Panc1 (cell line): Measurements from ENCODE around the gene EPHB6. TPM values are rescaled to one million over a fixed set of nuclear protein-coding genes. Genes with fewer than 3 reads are reported as not detected.

Experiments used
- ATAC-seq: fragments of 200-7000 bp; cut with Tn5 transposase; 2 replicates; pipeline ENCODE4 v1.9.1; 2020; ENCODE audit warnings: mild to moderate bottlenecking, moderate library complexity
- BruUV-seq: library from RNA; stranded (reverse); fragments of 400-500 nt; replicated peaks from 2 replicates; lab custom pipeline; 2021; lab: Mats Ljungman, UMichigan
- CTCF ChIA-PET: fragments of 300-600 bp; sonication (Branson Sonifier 250); formaldehyde crosslinking; loops from one replicate; lab custom pipeline; 2022; ENCODE audit warnings: antibody characterized with exemption; lab: Charles Lee
- POLR2A ChIA-PET: fragments of 300-600 bp; sonication (Branson Sonifier 250); formaldehyde crosslinking; loops from one replicate; lab custom pipeline; 2022; ENCODE audit warnings: antibody characterized with exemption; lab: Charles Lee
- DNase-seq: peaks from one replicate; pipeline ENCODE4 v3.0.0-alpha.2; 2010; ENCODE audit warnings: low read depth, low spot score
- H3K27ac ChIP-seq: 2 replicates; pipeline ENCODE4 v1.5.1; 2011; ENCODE audit warnings: mild to moderate bottlenecking, low read length, inconsistent platforms
- H3K27me3 ChIP-seq: fragments of 200-500 bp; sonication (Bioruptor generic); 2 replicates; pipeline ENCODE4 v1.6.0; 2014; ENCODE audit warnings: low read length, inconsistent platforms; ENCODE audit not compliant: control insufficient read depth, insufficient read depth
- H3K36me3 ChIP-seq: fragments of 200-500 bp; sonication (Bioruptor generic); 2 replicates; pipeline ENCODE4 v1.5.1; 2014; ENCODE audit warnings: inconsistent platforms, mild to moderate bottlenecking, low read length, moderate library complexity; ENCODE audit not compliant: control insufficient read depth, insufficient read depth
- H3K4me1 ChIP-seq: 2 replicates; pipeline ENCODE4 v1.5.1; 2011; ENCODE audit warnings: inconsistent platforms, mild to moderate bottlenecking, low read length, moderate library complexity; ENCODE audit not compliant: control insufficient read depth, insufficient read depth
- H3K4me3 ChIP-seq, 2 experiments: 2 replicates each; pipeline ENCODE4 v1.5.1; 2011 to 2012; ENCODE audit warnings: low read depth in 2 of 2, low read length in 2 of 2, mild to moderate bottlenecking in 2 of 2, inconsistent platforms in 1 of 2, moderate library complexity in 1 of 2
- H3K9me3 ChIP-seq: fragments of 200-500 bp; sonication (Bioruptor generic); 2 replicates; pipeline ENCODE4 v1.5.1; 2014; ENCODE audit warnings: low read depth, mild to moderate bottlenecking, inconsistent platforms, low read length, moderate library complexity; ENCODE audit not compliant: control insufficient read depth, insufficient read depth
- CTCF ChIP-seq: fragments of 450-650 bp; IDR thresholded peaks from 2 replicates; pipeline ENCODE4 v1.5.1; 2017; ENCODE audit warnings: mild to moderate bottlenecking
- POLR2AphosphoS5 ChIP-seq: IDR thresholded peaks from 2 replicates; pipeline ENCODE4 v1.6.1; 2012; ENCODE audit warnings: mild to moderate bottlenecking, low read depth, low read length, moderate library complexity
- REST ChIP-seq, 2 experiments: IDR thresholded peaks; 2 replicates each; pipeline ENCODE4 v1.6.1; 2011 to 2012; ENCODE audit warnings: low read depth in 2 of 2, control low read depth in 1 of 2, low read length in 1 of 2, mild to moderate bottlenecking in 1 of 2, moderate library complexity in 1 of 2; ENCODE audit not compliant: insufficient read depth in 1 of 2
- SIN3A ChIP-seq: IDR thresholded peaks from 2 replicates; pipeline ENCODE4 v1.6.1; 2012; ENCODE audit warnings: low read depth, mild to moderate bottlenecking, low read length, moderate library complexity, borderline replicate concordance; ENCODE audit not compliant: insufficient read depth
- TCF7L2 ChIP-seq: IDR thresholded peaks from 2 replicates; pipeline ENCODE4 v1.6.1; 2011; ENCODE audit warnings: mild to moderate bottlenecking, low read depth, low read length, inconsistent platforms
- in situ Hi-C: cut with HindIII; loops from 2 replicates; pipeline ENCODE4 v1.10.0; 2016; ENCODE audit warnings: low sequenced_read_pairs, low pct_unique_long_range_greater_than_20kb
- intact Hi-C: fragments of 100-400 bp; cut with micrococcal nuclease; formaldehyde crosslinking; loops from one replicate; pipeline ENCODE4 v1.10.0; 2022; ENCODE audit not compliant: unreplicated experiment
- total RNA-seq: library from RNA; stranded (reverse); gene quantifications from one replicate; pipeline ENCODE4 v1.2.1, GENCODE V29; 2021; ENCODE audit not compliant: unreplicated experiment

The EPHB6 gene
- total RNA-seq, 1 experiment from 2014 or later: 0.54 TPM

DNA sequence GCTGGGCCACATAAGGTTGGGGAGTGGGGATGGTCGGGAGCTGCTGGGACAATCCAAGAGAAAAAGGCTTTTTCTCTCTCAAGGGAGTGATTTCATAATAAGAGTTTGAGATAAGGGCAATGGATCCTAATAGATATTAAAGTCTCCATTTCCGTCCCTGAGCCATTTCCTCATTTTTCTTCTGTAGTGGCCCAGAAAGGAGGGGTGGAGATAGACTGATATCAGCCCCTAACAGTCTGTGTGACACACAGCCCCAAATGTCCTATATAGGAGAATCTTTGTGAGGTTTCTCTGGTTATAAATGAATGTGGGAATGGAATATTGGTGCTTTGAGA is 48.9 kb upstream of the EPHB6 start:
- Histone ChIP-seq H3K36me3 (no peaks in the 10 kb centered on the region), H3K9me3 (no peaks in the 10 kb centered on the region), H3K27ac (no peak overlapping the region), H3K4me3 (no peak overlapping the region), H3K27me3 (peaks cover 11% of the 10 kb centered on the region), H3K4me1 (no peaks in the 10 kb centered on the region)
- in situ Hi-C loops: no loop called here
- ChIA-PET CTCF (no interaction called here), POLR2A (no interaction called here)
- intact Hi-C loops: no loop called here
- ATAC-seq (no peak), DNase-seq (no peak)
- no TSS peak for BruUV-seq
- TF ChIP-seq CTCF (no peak), REST (IDR thresholded peaks at IDR 0.05; ENCODE audit: insufficient read depth in 1 of 2, low read depth in 2 of 2, low read length in 1 of 2) (no peak), POLR2AphosphoS5 (no peak), SIN3A (no peak), TCF7L2 (no peak)

DNA sequence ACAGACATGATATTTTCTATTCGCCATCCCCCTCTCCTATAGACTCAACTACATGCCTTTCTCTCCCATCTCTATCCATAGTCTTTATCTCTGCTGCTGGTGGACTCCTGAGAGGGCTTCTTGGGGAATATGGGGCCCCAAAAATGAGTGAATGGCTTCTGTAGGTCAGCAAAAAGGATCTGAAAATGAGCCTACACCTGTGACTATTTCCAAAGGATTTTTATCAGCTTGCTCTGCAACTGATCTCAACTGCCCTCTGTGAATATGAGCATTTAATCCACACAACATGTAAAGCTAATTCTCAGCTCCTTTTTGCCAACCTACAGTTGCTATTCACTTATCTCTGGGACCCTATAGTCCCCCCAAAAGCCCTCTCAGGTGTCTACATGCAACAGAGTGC is 47.9 kb upstream of the EPHB6 start:
- POLR2A ChIA-PET: no interaction called here

More for the DNA sequence above, 47.9 kb upstream of the EPHB6 start:
- Histone ChIP-seq H3K27ac (no peak overlapping the region), H3K4me1 (no peaks in the 10 kb centered on the region), H3K36me3 (no peaks in the 10 kb centered on the region), H3K27me3 (peaks cover 12% of the 10 kb centered on the region), H3K4me3 (no peak overlapping the region), H3K9me3 (no peaks in the 10 kb centered on the region)
- in situ Hi-C loops (no loop called here), intact Hi-C loops (no loop called here)
- TF ChIP-seq POLR2AphosphoS5 (no peak), REST (IDR thresholded peaks at IDR 0.05; ENCODE audit: insufficient read depth in 1 of 2, low read depth in 2 of 2, low read length in 1 of 2) (no peak), TCF7L2 (no peak), SIN3A (no peak), CTCF (no peak)
- ATAC-seq (no peak), DNase-seq (no peak)
- CTCF ChIA-PET: interaction anchor here (0.6 kb wide), 1 partner anchor 175 kb away, joined by 3 read pairs; no protein-coding TSS in a partner anchor
- no TSS peak for BruUV-seq
